HepG2 (cell line): ENCODE data around the gene KIAA1191. TPM values are rescaled to one million over a fixed set of nuclear protein-coding genes. Genes with fewer than 3 reads are reported as not detected.
A peak's percentile ranks its signal among the peaks of the same experiment; 100 is the strongest.

Source experiments
- AKAP8 ChIP-seq: sonication (generic); formaldehyde crosslinking; IDR thresholded peaks from 2 replicates; pipeline ENCODE4 v1.5.1; 2020; ENCODE audit warnings: mild to moderate bottlenecking, missing genetic modification reagents
- CREM ChIP-seq, 2 experiments: sonication (generic) in 1 of 2; formaldehyde crosslinking in 1 of 2; IDR thresholded peaks; 2 replicates each; pipeline versions ENCODE4 v1.4.0 to v1.6.1; 2016 to 2020; ENCODE audit warnings: antibody characterized with exemption in 1 of 2, mild to moderate bottlenecking in 1 of 2, missing genetic modification reagents in 1 of 2
- HNRNPUL1 ChIP-seq: fragments of 200-400 bp; formaldehyde crosslinking; IDR thresholded peaks from 2 replicates; pipeline ENCODE4 v1.6.1; 2017; ENCODE audit warnings: low read depth, mild to moderate bottlenecking, low read length, moderate library complexity
- MEIS1 ChIP-seq: sonication (generic); formaldehyde crosslinking; IDR thresholded peaks from 2 replicates; pipeline ENCODE4 v1.9.0; 2021; ENCODE audit warnings: mild to moderate bottlenecking, missing genetic modification reagents, moderate library complexity, borderline replicate concordance
- NFKBIZ ChIP-seq: IDR thresholded peaks from 2 replicates; pipeline ENCODE4 v1.6.1; 2018; ENCODE audit warnings: missing genetic modification reagents, missing compliant biosample characterization
- RBAK ChIP-seq: sonication (generic); formaldehyde crosslinking; IDR thresholded peaks from 2 replicates; pipeline ENCODE4 v1.5.1; 2020; ENCODE audit warnings: mild to moderate bottlenecking, missing genetic modification reagents
- SALL2 ChIP-seq: sonication (generic); formaldehyde crosslinking; IDR thresholded peaks from 2 replicates; pipeline ENCODE4 v1.8.1; 2023; ENCODE audit warnings: mild to moderate bottlenecking, missing genetic modification reagents, inconsistent platforms
- SNAI1 ChIP-seq: sonication (generic); formaldehyde crosslinking; IDR thresholded peaks from 2 replicates; pipeline ENCODE4 v1.5.0; 2020; ENCODE audit warnings: mild to moderate bottlenecking, missing genetic modification reagents, borderline replicate concordance
- SRSF4 ChIP-seq: fragments of 200-400 bp; formaldehyde crosslinking; IDR thresholded peaks from one replicate; pipeline ENCODE4 v1.6.1; 2018; ENCODE audit warnings: mild to moderate bottlenecking, low read depth, low read length, moderate library complexity; ENCODE audit not compliant: poor library complexity, severe bottlenecking
- TAF1 ChIP-seq: sonication (generic); formaldehyde crosslinking; IDR thresholded peaks from 2 replicates; pipeline ENCODE4 v1.4.0; 2020; ENCODE audit warnings: missing genetic modification reagents
- YEATS2 ChIP-seq: sonication (generic); formaldehyde crosslinking; IDR thresholded peaks from 2 replicates; pipeline ENCODE4 v1.4.0; 2020; ENCODE audit warnings: missing genetic modification reagents, borderline replicate concordance
- ZFP90 ChIP-seq: sonication (generic); formaldehyde crosslinking; IDR thresholded peaks from 2 replicates; pipeline ENCODE4 v1.8.0; 2022; ENCODE audit warnings: missing genetic modification reagents, mild to moderate bottlenecking, inconsistent platforms, borderline replicate concordance
- ZNF101 ChIP-seq: sonication (generic); formaldehyde crosslinking; IDR thresholded peaks from 2 replicates; pipeline ENCODE4 v1.4.0; 2020; ENCODE audit warnings: mild to moderate bottlenecking, low read depth, missing genetic modification reagents, borderline replicate concordance
- ZNF20 ChIP-seq: sonication (generic); formaldehyde crosslinking; IDR thresholded peaks from 2 replicates; pipeline ENCODE4 v1.4.0; 2020; ENCODE audit warnings: mild to moderate bottlenecking, moderate library complexity, missing genetic modification reagents
- ZNF451 ChIP-seq: sonication (generic); formaldehyde crosslinking; IDR thresholded peaks from 2 replicates; pipeline ENCODE4 v1.5.0; 2020; ENCODE audit warnings: mild to moderate bottlenecking, missing genetic modification reagents
- ZNF761 ChIP-seq: sonication (generic); formaldehyde crosslinking; conservative IDR thresholded peaks from 2 replicates; pipeline ENCODE4 v1.4.0; 2020; ENCODE audit warnings: mild to moderate bottlenecking, missing genetic modification reagents
- ZNF773 ChIP-seq: sonication (generic); formaldehyde crosslinking; IDR thresholded peaks from 2 replicates; pipeline ENCODE4 v1.4.0; 2020; ENCODE audit warnings: missing genetic modification reagents, borderline replicate concordance
- polyA plus RNA-seq, 8 experiments: library from polyadenylated mRNA; depleted of rRNA in 3 of 8; stranded (reverse) in 7 of 8; unstranded in 1 of 8; fragments of >200 nt; fragmentation: Illumina TruSeq in 4 of 8; extraction: Trizol in 4 of 8; gene quantifications; 2 replicates each; pipeline versions ENCODE4 v1.2.1 to v1.2.3, GENCODE V29; 2011 to 2016; ENCODE audit warnings: low read depth in 4 of 8, missing spikeins in 1 of 8, mixed read lengths in 1 of 8; ENCODE audit not compliant: insufficient read depth in 1 of 8
- total RNA-seq, 5 experiments: library from RNA; depleted of rRNA; stranded (reverse); fragments of >200 nt; fragmentation: Illumina TruSeq; extraction: Trizol; gene quantifications; 2 replicates each; pipeline ENCODE4 v1.2.3, GENCODE V29; 2016; ENCODE audit warnings: low read depth in 1 of 5
- TF ChIP-seq, protein P1 (sequence below): sonication (generic); formaldehyde crosslinking; IDR thresholded peaks from 2 replicates; pipeline ENCODE4 v1.5.1; 2020; ENCODE audit warnings: missing genetic modification reagents, mild to moderate bottlenecking, borderline replicate concordance
- TF ChIP-seq, protein P2 (sequence below): sonication (generic); formaldehyde crosslinking; IDR thresholded peaks from 2 replicates; pipeline ENCODE4 v1.5.0; 2020; ENCODE audit warnings: missing genetic modification reagents
- TF ChIP-seq, protein P3 (sequence below): sonication (generic); formaldehyde crosslinking; IDR thresholded peaks from 2 replicates; pipeline ENCODE4 v1.5.0; 2020; ENCODE audit warnings: mild to moderate bottlenecking, missing genetic modification reagents
- TF ChIP-seq, protein P4 (sequence below): sonication (generic); formaldehyde crosslinking; IDR thresholded peaks from 2 replicates; pipeline ENCODE4 v1.5.0; 2020; ENCODE audit warnings: missing genetic modification reagents
- TF ChIP-seq, protein P5 (sequence below): sonication (generic); formaldehyde crosslinking; IDR thresholded peaks from 2 replicates; pipeline ENCODE4 v1.5.1; 2020; ENCODE audit warnings: missing genetic modification reagents, mild to moderate bottlenecking, borderline replicate concordance

KIAA1191 gene
- total and polyA plus RNA-seq, 2 of the 13 experiments (the other 11 are each of a cell fraction or from before 2014, with no cell fraction given), result 63.6 to 103 TPM

DNA sequence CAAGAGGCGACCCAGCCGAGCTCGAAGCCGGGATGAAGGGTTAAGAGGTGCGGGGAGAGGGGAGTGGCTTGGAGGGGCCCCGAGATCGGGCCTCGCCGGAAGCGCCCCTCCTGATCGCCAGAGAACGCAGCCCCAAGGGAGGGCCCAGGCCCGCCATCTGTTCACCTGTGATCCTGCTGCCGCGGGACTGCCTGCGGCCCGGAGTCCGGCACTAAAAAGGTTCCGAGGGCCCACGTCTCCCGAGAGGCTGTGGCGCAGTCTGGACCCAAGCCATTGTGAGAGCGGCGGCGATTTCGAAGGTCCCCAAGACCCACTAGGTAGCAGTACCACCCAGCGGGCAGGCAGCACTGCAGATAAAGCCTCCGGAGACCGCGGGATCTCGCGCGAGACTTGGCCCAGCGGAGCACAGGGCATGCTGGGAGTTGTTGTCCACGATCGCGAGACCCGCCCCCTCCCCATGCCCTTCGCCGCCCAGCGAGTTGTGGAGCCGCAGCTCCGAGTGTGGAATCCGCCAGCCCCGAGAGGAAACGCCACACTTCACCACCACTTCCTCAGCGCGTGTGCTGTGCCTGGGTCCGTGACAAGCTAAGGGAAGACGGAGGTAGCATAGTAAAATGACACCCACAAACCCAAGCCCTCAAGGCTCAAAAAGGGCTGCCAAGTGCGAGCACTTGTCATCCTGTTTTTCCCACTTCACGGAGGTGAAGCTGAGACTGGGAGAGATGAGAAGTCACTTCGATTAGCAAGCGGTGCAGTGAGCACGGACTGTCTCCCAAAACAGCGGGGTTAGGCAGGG, at the start of gene KIAA1191 (continued):
- TF ChIP-seq, protein P1, sequence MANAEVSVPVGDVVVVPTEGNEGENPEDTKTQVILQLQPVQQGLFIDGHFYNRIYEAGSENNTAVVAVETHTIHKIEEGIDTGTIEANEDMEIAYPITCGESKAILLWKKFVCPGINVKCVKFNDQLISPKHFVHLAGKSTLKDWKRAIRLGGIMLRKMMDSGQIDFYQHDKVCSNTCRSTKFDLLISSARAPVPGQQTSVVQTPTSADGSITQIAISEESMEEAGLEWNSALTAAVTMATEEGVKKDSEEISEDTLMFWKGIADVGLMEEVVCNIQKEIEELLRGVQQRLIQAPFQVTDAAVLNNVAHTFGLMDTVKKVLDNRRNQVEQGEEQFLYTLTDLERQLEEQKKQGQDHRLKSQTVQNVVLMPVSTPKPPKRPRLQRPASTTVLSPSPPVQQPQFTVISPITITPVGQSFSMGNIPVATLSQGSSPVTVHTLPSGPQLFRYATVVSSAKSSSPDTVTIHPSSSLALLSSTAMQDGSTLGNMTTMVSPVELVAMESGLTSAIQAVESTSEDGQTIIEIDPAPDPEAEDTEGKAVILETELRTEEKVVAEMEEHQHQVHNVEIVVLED (CRISPR knock-in tag), result peak; percentile 66
- TF ChIP-seq ZNF101 (CRISPR knock-in tag) (no peak), ZNF451 (CRISPR knock-in tag) (peak; percentile 90), AKAP8 (CRISPR knock-in tag) (no peak; the same call in 1 of the 2 replicates), ZNF773 (CRISPR knock-in tag) (peak; percentile 75; the same call in 1 of the 2 replicates), HNRNPUL1 (no peak), NFKBIZ (CRISPR knock-in tag) (no peak), SALL2 (CRISPR knock-in tag) (no peak; the same call in 1 of the 2 replicates), SRSF4 (no peak), SNAI1 (CRISPR knock-in tag) (0 out of 2 replicates have a peak, but pooled peaks have one; percentile 73), ZNF761 (peak; percentile 88; the same call in 1 of the 2 replicates), MEIS1 (CRISPR knock-in tag) (0 out of 2 replicates have a peak, but pooled peaks have one; percentile 34), RBAK (CRISPR knock-in tag) (no peak), TAF1 (CRISPR knock-in tag) (peak; percentile 94), ZFP90 (CRISPR knock-in tag) (0 out of 2 replicates have a peak, but pooled peaks have one; percentile 8), ZNF20 (0 out of 2 replicates have a peak, but pooled peaks have one; percentile 39), CREM (IDR thresholded peaks at IDR 0.05) (peak; percentile 76), CREM (CRISPR knock-in tag; IDR thresholded peaks at IDR 0.05) (no peak), YEATS2 (CRISPR knock-in tag) (peak; percentile 93)
- TF ChIP-seq, protein P2, sequence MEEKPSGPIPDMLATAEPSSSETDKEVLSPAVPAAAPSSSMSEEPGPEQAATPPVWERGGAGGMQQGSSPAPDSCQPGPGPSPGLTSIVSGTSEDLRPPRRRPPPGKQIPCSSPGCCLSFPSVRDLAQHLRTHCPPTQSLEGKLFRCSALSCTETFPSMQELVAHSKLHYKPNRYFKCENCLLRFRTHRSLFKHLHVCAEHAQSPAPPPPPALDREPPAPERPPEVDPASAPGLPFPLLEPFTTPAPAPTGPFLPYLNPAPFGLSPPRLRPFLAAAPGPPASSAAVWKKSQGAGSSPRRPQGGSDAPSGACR (CRISPR knock-in tag), result no peak; the same call in 1 of the 2 replicates
- TF ChIP-seq, protein P3, sequence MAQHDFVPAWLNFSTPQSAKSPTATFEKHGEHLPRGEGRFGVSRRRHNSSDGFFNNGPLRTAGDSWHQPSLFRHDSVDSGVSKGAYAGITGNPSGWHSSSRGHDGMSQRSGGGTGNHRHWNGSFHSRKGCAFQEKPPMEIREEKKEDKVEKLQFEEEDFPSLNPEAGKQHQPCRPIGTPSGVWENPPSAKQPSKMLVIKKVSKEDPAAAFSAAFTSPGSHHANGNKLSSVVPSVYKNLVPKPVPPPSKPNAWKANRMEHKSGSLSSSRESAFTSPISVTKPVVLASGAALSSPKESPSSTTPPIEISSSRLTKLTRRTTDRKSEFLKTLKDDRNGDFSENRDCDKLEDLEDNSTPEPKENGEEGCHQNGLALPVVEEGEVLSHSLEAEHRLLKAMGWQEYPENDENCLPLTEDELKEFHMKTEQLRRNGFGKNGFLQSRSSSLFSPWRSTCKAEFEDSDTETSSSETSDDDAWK, result no peak
- TF ChIP-seq, protein P4, sequence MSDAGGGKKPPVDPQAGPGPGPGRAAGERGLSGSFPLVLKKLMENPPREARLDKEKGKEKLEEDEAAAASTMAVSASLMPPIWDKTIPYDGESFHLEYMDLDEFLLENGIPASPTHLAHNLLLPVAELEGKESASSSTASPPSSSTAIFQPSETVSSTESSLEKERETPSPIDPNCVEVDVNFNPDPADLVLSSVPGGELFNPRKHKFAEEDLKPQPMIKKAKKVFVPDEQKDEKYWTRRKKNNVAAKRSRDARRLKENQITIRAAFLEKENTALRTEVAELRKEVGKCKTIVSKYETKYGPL, result no peak; the same call in 1 of the 2 replicates
- TF ChIP-seq, protein P5, sequence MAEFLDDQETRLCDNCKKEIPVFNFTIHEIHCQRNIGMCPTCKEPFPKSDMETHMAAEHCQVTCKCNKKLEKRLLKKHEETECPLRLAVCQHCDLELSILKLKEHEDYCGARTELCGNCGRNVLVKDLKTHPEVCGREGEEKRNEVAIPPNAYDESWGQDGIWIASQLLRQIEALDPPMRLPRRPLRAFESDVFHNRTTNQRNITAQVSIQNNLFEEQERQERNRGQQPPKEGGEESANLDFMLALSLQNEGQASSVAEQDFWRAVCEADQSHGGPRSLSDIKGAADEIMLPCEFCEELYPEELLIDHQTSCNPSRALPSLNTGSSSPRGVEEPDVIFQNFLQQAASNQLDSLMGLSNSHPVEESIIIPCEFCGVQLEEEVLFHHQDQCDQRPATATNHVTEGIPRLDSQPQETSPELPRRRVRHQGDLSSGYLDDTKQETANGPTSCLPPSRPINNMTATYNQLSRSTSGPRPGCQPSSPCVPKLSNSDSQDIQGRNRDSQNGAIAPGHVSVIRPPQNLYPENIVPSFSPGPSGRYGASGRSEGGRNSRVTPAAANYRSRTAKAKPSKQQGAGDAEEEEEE (CRISPR knock-in tag), result no peak
